Stimulated activated CD4-positive, alpha-beta T cell treated with anti-CD3 and anti-CD28 coated beads, Interleukin-1b, Interleukin-23, amount 100 ng/mL, for 48 hours (primary cell): ENCODE results near the gene HORMAD1.
A peak's percentile ranks its signal among the peaks of the same experiment; 100 is the strongest.
"Not testable (repeated sequence)": the region's sequence is repeated elsewhere in the genome, so short reads cannot be mapped to it uniquely, and the experiment has no call there.

Experiments
- DNase-seq: peaks from one replicate; pipeline ENCODE4 v3.0.0-alpha.2; 2020

Gene HORMAD1

GRCh38 chr1:150720703-150721102 is at the start of gene HORMAD1:
HORMAD1 (minus strand) TSS chr1:150720895; CDS start chr1:150719505, 1,390 bp downstream.
- no peak for DNase-seq

- not testable (repeated sequence) for DNase-seq
These were observed 47.0 kb upstream of the HORMAD1 start for GRCh38 chr1:150767704-150768103.

GRCh38 chr1:150765977-150766301 is 45.2 kb upstream of the HORMAD1 start:
- not testable (repeated sequence) for DNase-seq

- no peak for DNase-seq
These were observed 44.7 kb upstream of the HORMAD1 start, which contains the start of gene CTSS for GRCh38 chr1:150765296-150765976. CTSS (minus strand) TSS chr1:150765778; CDS start chr1:150764763, 1,015 bp downstream.

- no peak for DNase-seq
These were observed 44.0 kb upstream of the HORMAD1 start for GRCh38 chr1:150764617-150765101.

GRCh38 chr1:150763018-150763417 is 42.3 kb upstream of the HORMAD1 start:
- DNase-seq: no peak

- no peak for DNase-seq
These were observed 41.9 kb upstream of the HORMAD1 start for GRCh38 chr1:150762552-150762951.

GRCh38 chr1:150761801-150762200 is 41.1 kb upstream of the HORMAD1 start:
- no peak for DNase-seq

- no peak for DNase-seq
These were observed 39.3 kb upstream of the HORMAD1 start for GRCh38 chr1:150760013-150760412.

- DNase-seq: no peak
These were observed 32.7 kb upstream of the HORMAD1 start for GRCh38 chr1:150753416-150753815.

GRCh38 chr1:150751443-150751842 is 30.7 kb upstream of the HORMAD1 start:
- DNase-seq: no peak

- no peak for DNase-seq
These were observed 29.1 kb upstream of the HORMAD1 start for GRCh38 chr1:150749720-150750311.

GRCh38 chr1:150748878-150749719 is 28.4 kb upstream of the HORMAD1 start:
- no peak for DNase-seq

GRCh38 chr1:150730130-150730721 is 9.5 kb upstream of the HORMAD1 start:
- no peak for DNase-seq

GRCh38 chr1:150724336-150724735 is 3.6 kb upstream of the HORMAD1 start:
- no peak for DNase-seq

- DNase-seq: no peak
These were observed 597 bp downstream of the HORMAD1 start for GRCh38 chr1:150720098-150720497.

GRCh38 chr1:150718225-150718891 is 2.3 kb downstream of the HORMAD1 start:
- no peak for DNase-seq

- not testable (repeated sequence) for DNase-seq
These were observed 11.7 kb downstream of the HORMAD1 start for GRCh38 chr1:150709031-150709430.

- peak; percentile 29 for DNase-seq
These were observed 12.1 kb downstream of the HORMAD1 start for GRCh38 chr1:150708595-150708994.

GRCh38 chr1:150706091-150706490 is 14.6 kb downstream of the HORMAD1 start:
- no peak for DNase-seq

- no peak for DNase-seq
These were observed 17.3 kb downstream of the HORMAD1 start for GRCh38 chr1:150703427-150703826.
